PC-9 (cell line): ENCODE measurements around the gene CRYBG1. TPM values are rescaled to one million over a fixed set of nuclear protein-coding genes. Genes with fewer than 3 reads are reported as not detected.

ENCODE experiments used
- BruUV-seq: library from RNA; stranded (reverse); fragments of 400-500 nt; replicated peaks from 2 replicates; lab custom pipeline; 2021; lab: Mats Ljungman, UMichigan
- CTCF ChIA-PET: fragments of 300-600 bp; sonication (Branson Sonifier 250); formaldehyde crosslinking; loops from one replicate; lab custom pipeline; 2022; ENCODE audit warnings: antibody characterized with exemption; lab: Charles Lee
- POLR2A ChIA-PET: fragments of 300-600 bp; sonication (Branson Sonifier 250); formaldehyde crosslinking; loops from one replicate; lab custom pipeline; 2022; ENCODE audit warnings: antibody characterized with exemption; ENCODE audit not compliant: unreplicated experiment; lab: Charles Lee
- DNase-seq, 2 experiments: peaks; one replicate each; pipeline versions ENCODE4 v3.0.0 to v3.0.0-alpha.2; 2015 to 2022; ENCODE audit warnings: mixed read lengths in 1 of 2
- H2AFZ ChIP-seq: fragments of 200-600 bp; sonication (generic); 2 replicates; pipeline ENCODE4 v1.8.1; 2017; ENCODE audit warnings: antibody characterized with exemption
- H3F3A ChIP-seq: fragments of 200-600 bp; sonication (generic); 2 replicates; pipeline ENCODE4 v1.8.1; 2017; ENCODE audit warnings: antibody characterized with exemption, mild to moderate bottlenecking, low read depth; ENCODE audit not compliant: insufficient read depth
- H3K27ac ChIP-seq: fragments of 200-600 bp; sonication (generic); 2 replicates; pipeline ENCODE4 v1.6.1; 2016; ENCODE audit warnings: mixed run types
- H3K27me3 ChIP-seq: fragments of 200-600 bp; sonication (generic); 2 replicates; pipeline ENCODE4 v1.6.1; 2016; ENCODE audit warnings: low read depth, mixed run types; ENCODE audit not compliant: insufficient read depth
- H3K36me3 ChIP-seq: fragments of 200-600 bp; sonication (generic); 2 replicates; pipeline ENCODE4 v1.6.1; 2016; ENCODE audit warnings: low read depth, mixed run types
- H3K4me1 ChIP-seq: fragments of 200-600 bp; sonication (generic); replicated peaks from 2 replicates; pipeline ENCODE4 v1.6.1; 2016; ENCODE audit warnings: mixed run types; ENCODE audit not compliant: insufficient read depth
- H3K4me2 ChIP-seq: fragments of 200-600 bp; sonication (generic); 2 replicates; pipeline ENCODE4 v1.6.1; 2017; ENCODE audit warnings: mixed run types
- H3K4me3 ChIP-seq: fragments of 200-600 bp; sonication (generic); 2 replicates; pipeline ENCODE4 v1.6.1; 2016; ENCODE audit warnings: mixed run types
- H3K79me2 ChIP-seq: fragments of 200-600 bp; sonication (generic); 2 replicates; pipeline ENCODE4 v1.6.1; 2017; ENCODE audit warnings: low read depth, mixed run types
- H3K9me2 ChIP-seq: fragments of 200-600 bp; sonication (generic); 2 replicates; pipeline ENCODE4 v1.8.1; 2017; ENCODE audit warnings: mild to moderate bottlenecking; ENCODE audit not compliant: insufficient read depth
- H3K9me3 ChIP-seq: fragments of 200-600 bp; sonication (generic); 2 replicates; pipeline ENCODE4 v1.8.1; 2016; ENCODE audit warnings: low read depth; ENCODE audit not compliant: insufficient read depth
- H4K20me1 ChIP-seq: fragments of 200-600 bp; sonication (generic); 2 replicates; pipeline ENCODE4 v1.8.1; 2017; ENCODE audit not compliant: insufficient read depth
- CTCF ChIP-seq: fragments of 200-600 bp; sonication (generic); conservative IDR thresholded peaks from 2 replicates; pipeline ENCODE4 v1.6.1; 2017; ENCODE audit warnings: mixed run types, antibody characterized with exemption, mild to moderate bottlenecking, moderate library complexity
- EZH2 ChIP-seq: fragments of 200-600 bp; sonication (generic); IDR thresholded peaks from 2 replicates; pipeline ENCODE4 v1.8.0; 2017; ENCODE audit warnings: antibody characterized with exemption, low read depth
- intact Hi-C: fragments of 100-400 bp; cut with micrococcal nuclease; formaldehyde crosslinking; loops from one replicate; pipeline ENCODE4 v1.10.0; 2022; ENCODE audit not compliant: unreplicated experiment
- total RNA-seq: library from RNA; stranded (reverse); gene quantifications from 2 replicates; pipeline ENCODE4 v1.2.3, GENCODE V29; 2021

CRYBG1 gene
- total RNA-seq, 1 experiment from 2014 or later, result 49.3 TPM

DNA sequence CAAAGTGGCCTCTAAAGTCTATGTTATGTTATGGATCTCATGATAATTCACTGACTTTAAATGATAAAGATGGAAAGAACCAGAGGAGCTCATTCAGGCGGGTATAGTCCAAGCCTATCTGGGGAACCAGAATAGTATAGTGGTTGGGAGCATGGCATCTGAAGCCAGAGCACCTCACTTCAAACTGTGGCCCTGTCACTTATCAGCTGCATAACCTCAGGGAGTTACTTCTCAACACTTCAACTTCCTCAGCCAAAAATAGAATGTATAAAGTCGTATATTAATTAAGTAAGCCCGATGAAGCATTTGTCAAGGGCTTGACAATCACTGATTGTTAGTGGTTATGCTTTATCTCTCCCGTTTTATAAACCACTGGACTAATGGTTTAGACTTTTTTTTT is 156.1 kb downstream of the CRYBG1 start:
- BruUV-seq, result no TSS peak
- Histone ChIP-seq H3K36me3 (no peaks in the 10 kb centered on the region), H3K27ac (no peak overlapping the region), H3F3A (peaks cover 27% of the 10 kb centered on the region), H3K4me2 (no peak overlapping the region), H3K9me3 (no peaks in the 10 kb centered on the region), H3K4me3 (no peak overlapping the region), H3K4me1 (peaks cover 43% of the 10 kb centered on the region), H3K79me2 (no peaks in the 10 kb centered on the region), H3K27me3 (no peaks in the 10 kb centered on the region), H3K9me2 (no peaks in the 10 kb centered on the region), H2AFZ (no peak overlapping the region), H4K20me1 (no peaks in the 10 kb centered on the region)
- DNase-seq, result no peak
- ChIA-PET CTCF (no interaction called here), POLR2A (no interaction called here)
- intact Hi-C loops, result no loop called here
- TF ChIP-seq EZH2 (no peak), CTCF (no peak)

DNA sequence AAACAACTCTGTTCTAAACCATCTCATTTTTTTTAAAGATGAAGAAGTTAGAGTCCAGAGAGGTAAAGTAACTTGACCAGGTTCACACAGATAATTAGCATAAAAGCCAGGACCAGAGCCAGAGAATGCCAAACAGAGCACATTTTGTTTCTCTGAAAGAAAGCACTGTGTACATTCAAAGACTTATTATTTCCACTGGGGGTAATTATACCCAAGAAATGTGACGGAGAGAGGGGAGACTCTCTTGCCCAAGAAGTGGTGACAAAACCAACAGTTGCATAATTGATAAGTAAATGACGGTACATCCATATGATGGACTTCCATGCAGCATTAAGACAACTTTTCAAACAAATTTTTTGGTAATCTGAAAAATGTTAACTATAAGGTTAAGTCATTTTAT is 157.2 kb downstream of the CRYBG1 start:
- Histone ChIP-seq H3K27ac (no peak overlapping the region), H3K36me3 (no peaks in the 10 kb centered on the region), H3F3A (peaks cover 27% of the 10 kb centered on the region), H3K79me2 (no peaks in the 10 kb centered on the region), H2AFZ (no peak overlapping the region), H3K9me2 (no peaks in the 10 kb centered on the region), H3K9me3 (no peaks in the 10 kb centered on the region), H3K4me1 (peaks cover 42% of the 10 kb centered on the region), H3K4me3 (no peak overlapping the region), H4K20me1 (no peaks in the 10 kb centered on the region), H3K4me2 (no peak overlapping the region), H3K27me3 (no peaks in the 10 kb centered on the region)
- ChIA-PET POLR2A (no interaction called here), CTCF (no interaction called here)
- no TSS peak for BruUV-seq
- TF ChIP-seq CTCF, result no peak
- no peak for TF ChIP-seq EZH2
- no peak for DNase-seq
- intact Hi-C loops, result no loop called here

DNA sequence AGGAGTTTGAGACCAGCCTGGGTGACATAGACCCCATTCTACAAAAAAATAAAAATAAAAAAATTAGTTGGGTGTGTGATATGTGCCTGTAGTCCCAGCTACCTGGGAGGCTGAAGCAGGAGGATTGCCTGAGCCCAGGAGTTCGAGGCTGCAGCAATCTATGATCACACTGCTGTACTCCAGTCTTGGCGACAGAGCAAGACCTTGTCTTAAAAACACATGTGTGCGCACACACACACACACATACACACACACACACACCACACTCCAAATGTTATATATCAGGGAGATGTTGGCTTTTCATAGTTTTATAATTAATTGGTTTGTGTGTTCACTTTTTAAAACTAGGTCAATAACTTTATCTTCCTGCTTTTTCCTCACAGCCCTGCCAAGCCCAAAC is 158.2 kb downstream of the CRYBG1 start:
- POLR2A ChIA-PET, result no interaction called here
- no peak overlapping the region for H3K4me2 ChIP-seq
- no peak for DNase-seq

More for the DNA sequence above, 158.2 kb downstream of the CRYBG1 start:
- H3K27ac ChIP-seq, result peak overlapping the region; percentile 57
- H4K20me1 ChIP-seq, result no peaks in the 10 kb centered on the region
- no peaks in the 10 kb centered on the region for H3K79me2 ChIP-seq
- H3K4me1 ChIP-seq, result peaks cover 32% of the 10 kb centered on the region
- H3K9me3 ChIP-seq, result no peaks in the 10 kb centered on the region
- CTCF ChIA-PET, result interaction anchor here (1.2 kb wide), 1 partner anchor 179 kb away, joined by 4 read pairs; no protein-coding TSS in a partner anchor
- peaks cover 17% of the 10 kb centered on the region for H3F3A ChIP-seq
- H3K4me3 ChIP-seq, result no peak overlapping the region
- no TSS peak for BruUV-seq
- H3K9me2 ChIP-seq, result no peaks in the 10 kb centered on the region
- H3K36me3 ChIP-seq, result no peaks in the 10 kb centered on the region
- intact Hi-C loops, result no loop called here
- no peaks in the 10 kb centered on the region for H3K27me3 ChIP-seq
- TF ChIP-seq CTCF, result no peak
- TF ChIP-seq EZH2, result no peak
- no peak overlapping the region for H2AFZ ChIP-seq
